IPS-NIHi7 (cell line): Measurements from ENCODE around the gene NFIX.

Experiments used
- DNase-seq: peaks from one replicate; pipeline ENCODE4 v3.0.0; 2012; ENCODE audit warnings: mixed read lengths; ENCODE audit errors: extremely low spot score

NFIX gene

GRCh38 chr19:12987781-12988180, 7.5 kb upstream of the NFIX start:
- no peak for DNase-seq

GRCh38 chr19:12990431-12990830, 4.8 kb upstream of the NFIX start:
- DNase-seq = no peak

- DNase-seq = no peak
These were observed 4.4 kb upstream of the NFIX start for GRCh38 chr19:12990853-12991252.

DNA sequence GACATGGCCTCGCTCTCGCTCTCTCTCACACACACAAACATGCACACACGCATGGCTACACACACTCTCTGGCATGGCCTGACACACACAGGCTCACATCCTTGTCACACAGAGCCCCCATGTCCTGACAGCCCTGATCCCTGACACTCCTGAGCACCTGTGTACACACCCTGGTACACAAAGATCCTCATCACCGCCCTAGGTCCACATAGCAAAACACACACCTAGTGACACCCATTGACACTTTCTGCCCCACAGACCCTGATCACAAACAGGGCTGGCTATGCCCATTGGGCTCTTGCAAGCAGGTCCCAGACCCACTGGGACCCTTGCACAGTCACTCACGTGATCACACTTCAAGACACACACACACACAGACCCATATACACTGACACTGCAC, 4.0 kb upstream of the NFIX start:
- DNase-seq = no peak

DNA sequence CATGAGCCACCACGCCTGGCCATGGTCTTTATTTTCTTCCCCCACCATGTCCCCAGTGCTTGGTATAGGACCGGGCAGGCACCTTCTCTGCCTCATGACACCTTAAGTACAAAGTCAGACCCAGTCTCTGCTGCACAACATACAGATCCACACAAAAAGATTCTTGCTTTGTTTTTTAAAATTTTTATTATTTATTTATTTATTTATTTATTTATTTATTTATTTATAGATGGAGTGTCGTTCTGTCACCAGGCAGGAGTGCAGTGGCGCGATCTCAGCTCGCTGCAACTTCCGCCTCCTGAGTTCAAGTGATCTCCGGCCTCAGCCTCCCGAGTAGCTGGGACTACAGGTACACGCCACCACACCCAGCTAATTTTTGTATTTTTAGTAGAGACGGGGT, 2.5 kb upstream of the NFIX start:
- no peak for DNase-seq

DNA sequence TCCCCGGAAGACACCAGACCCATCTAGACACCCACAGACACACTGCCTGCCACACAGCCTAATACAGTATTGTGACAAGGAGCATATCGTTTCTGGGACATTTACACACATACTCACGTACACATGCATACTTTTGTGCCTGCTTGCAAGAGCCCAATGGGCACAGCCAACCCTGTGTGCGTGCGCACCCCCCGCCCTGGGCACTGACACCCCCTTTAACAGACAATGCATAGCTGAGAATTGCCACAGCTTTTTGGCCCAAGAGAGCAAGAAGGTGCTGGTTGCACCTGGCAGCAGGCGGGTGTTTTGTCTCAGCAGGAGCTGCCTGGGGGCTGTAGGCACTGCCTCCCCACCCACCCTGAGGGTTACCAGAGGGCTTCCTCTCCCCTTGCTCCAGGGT, 1.7 kb upstream of the NFIX start:
- DNase-seq = no peak

DNA sequence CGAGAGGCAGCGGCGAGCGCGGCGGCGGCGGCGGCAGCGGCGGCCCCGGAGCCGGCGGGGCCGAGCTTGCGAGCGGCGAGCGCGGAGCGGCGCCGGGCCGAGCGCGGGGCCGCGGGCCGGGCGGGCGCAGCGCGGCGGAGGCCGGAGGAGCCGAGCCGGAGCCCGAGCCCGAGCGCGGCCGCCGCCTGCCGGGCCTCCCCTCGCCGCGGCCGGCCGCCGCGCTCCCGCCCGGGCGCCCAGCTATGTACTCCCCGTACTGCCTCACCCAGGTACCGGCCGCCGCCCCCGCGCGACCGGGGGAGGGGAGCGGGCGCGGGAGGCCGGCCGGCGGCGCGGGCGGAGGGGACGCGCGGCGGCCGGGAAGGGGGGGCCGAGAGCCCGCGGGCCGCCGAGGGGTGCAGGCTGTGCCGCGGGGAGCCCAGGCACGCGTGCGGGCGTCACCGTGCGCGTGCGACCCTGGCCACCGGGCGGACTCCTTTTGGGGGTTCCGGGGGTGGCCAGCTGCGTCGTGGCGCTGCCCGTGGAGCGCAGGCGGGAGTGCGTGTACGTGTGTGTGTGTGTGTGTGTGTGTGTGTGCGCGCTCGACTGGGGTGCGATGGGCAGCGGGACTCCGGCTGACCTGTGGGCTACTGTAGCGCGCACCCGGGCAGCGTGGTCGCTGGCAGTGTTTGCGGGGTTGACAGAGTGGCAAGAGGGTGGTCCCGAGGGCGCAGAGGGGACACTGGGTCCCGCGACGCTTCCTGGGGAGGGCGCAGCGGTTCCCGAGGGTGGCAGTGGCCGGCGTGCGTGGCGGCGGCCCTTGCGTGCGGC, 526 bp downstream of the NFIX start:
- peak; percentile 40 for DNase-seq

- peak; percentile 52 for DNase-seq
These were observed 1.3 kb downstream of the NFIX start for GRCh38 chr19:12996406-12997094.

DNA sequence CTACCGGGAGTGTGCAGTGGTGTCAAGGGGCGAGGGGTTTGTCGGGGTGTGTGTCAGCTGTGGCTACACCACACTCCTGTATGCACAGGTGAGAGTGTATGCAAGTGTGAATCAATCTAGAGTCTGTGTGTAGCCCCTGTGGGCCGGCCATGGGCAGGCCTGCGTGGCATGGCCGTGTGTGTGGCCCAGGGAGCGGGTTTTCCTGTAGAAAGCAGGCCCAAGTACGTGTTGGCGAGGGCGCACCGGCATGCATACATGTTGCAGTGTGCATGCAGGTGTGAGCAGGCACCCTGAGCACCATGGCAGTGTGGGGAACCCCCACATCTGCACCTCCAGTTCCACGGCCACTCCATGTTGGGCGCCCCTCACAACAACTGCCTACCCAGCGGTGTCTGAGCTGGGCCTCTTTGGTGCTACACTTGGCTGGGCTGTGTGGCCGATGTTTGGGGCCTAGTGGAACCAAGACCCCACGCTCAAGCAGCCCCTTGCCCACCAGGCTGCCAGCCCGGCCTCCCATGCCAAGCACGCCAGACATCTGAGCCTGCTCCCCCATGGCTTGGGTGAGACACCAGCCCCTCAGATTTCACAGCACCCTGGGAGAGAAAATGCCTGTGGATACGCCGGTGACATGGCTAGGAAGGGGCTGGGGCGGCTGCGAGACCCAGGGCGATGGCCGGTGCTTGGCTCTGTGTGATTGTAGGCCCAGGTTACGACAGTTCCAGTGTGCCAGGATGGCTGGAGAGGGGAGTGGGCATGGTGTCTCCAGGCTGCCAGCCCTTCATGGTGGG, 2.1 kb downstream of the NFIX start:
- DNase-seq = no peak

- no peak for DNase-seq
These were observed 3.0 kb downstream of the NFIX start for GRCh38 chr19:12997967-12998940.

DNA sequence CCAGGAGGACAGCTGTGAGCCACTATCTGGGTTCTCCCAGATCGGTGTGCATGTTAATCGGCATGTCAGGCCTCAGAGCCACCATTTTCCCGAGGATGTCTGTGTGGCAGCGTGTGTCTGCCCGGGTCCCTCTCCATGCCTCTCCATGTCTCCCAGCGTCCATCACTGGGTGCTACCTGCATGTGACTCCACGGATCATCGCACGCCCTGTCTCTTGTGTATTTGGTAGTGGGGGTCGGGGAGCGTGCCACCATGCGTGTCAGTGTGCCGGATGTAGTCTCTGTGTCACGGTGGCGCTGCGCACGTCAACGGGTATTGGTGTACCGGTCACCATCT, 5.9 kb downstream of the NFIX start:
- DNase-seq = no peak

DNA sequence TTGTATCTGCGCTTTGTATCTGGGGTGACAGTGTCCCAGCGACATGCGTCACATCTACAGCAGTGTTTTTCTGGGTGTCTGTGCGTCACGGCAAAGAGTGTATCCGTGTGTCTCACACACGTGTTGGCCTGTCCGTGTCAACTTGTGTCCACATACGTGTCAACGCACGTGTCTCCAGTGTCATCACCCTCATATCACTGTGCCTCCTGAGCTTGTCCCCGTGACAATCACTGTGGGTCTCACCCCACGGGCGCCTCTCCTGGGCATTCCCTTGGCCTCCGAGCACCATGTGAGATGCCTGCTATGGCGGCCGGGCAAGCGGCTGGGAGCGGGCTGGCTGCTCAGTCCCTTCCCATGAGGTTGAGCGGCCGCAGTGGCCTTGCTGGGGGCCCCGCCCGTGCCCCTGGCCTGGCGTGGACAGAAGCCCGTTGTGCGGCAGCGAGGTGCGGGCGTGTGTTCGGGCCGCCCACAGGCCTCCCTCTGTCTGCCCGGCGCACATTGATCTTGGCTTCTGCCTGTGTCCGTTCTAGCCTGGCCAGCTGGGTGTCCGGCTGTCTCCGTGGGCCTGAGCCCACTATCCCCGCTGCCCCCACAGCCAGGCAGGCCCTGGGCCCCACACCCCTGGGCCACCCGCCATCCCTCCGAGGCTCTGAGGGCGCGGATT, 6.4 kb downstream of the NFIX start:
- DNase-seq = no peak

DNA sequence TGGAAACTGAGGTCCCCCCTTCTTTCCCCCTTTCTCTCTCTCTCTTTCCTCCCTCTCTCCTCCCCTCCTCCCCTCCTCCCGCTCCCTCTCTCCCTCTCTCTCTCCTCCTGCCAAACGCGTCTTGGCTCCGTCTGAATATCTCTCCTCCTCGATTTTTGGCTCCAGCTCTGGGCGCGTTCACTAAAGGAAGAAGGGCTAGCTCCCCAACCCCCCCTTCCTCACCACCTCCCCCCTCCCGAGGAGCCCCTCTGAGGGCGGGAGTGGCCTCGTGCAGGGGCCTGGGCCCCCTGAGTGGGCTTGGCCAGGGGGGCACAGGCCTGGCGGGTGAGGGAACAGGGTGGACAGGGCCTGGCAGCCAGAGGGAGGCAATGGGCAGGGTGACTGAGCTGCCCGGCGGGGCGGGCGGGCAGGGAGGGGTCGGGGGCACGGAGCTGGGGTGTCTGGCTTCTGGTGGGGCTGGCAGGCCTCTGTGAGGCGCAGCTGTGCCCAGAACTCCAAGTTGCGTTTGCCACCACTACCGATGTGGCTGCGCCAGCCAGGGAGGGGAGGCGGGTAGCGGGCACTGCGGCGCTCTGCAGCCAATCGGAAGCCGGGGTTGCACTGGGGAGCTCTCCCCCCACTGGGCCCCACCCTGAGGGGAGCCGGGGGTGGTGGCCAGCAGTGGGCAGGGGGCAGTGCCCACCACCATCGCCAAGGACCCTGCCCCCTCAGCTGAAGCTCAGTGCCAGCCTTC, 7.1 kb downstream of the NFIX start:
- no peak for DNase-seq

- no peak for DNase-seq
These were observed 7.8 kb downstream of the NFIX start for GRCh38 chr19:13003081-13003480.

- no peak for DNase-seq
These were observed 9.0 kb downstream of the NFIX start for GRCh38 chr19:13004273-13004672.

DNA sequence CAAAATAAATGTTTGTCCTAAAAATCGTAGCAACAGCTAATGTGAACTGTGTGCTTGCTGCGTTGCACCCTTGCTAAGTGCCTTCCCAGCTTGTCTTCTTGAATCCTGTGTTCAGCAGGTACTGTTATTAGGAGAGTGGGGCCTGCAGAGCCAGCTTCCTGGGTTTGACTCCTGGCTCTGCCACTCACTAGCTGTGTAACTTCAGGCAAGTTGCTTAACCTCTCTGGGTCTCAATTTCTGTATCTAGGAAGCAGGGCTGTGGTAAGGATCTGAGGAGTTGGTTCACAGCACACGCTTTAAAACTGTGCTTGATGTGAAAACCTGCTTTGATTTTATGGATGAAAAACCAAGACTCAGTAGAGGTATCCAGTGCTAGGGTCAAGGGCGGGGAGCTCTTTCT, 10.0 kb downstream of the NFIX start:
- no peak for DNase-seq

DNA sequence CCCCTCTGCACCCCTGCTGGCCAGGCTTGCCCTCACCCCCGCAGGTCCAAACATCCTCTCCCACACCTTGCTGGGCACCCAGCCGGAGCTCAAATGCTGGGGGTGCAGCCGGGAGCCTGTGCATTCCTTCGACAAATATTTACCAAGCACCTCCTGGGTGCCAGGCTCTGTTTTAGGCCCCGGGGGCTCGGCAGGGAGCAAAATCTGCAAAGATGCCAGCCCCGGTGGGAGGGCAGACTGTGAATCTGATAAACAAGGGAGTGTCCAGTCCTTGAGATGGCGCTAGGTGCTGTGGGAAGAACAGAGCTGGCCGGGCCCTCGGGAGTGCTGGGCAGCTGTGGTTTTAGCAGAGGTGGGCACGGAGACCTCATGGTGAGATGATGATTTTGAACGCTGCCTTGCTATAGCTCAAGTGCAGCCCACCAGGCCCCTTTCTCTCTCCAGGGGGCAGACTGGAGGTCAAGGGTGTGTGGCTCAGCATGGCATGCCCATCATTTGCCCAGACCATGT, 10.6 kb downstream of the NFIX start:
- no peak for DNase-seq

GRCh38 chr19:13006431-13007281, 11.4 kb downstream of the NFIX start:
- DNase-seq = no peak
